H1 (cell line): ENCODE data around the gene SV2B. TPM values are rescaled to one million over a fixed set of nuclear protein-coding genes. Genes with fewer than 3 reads are reported as not detected.
A peak's percentile ranks its signal among the peaks of the same experiment; 100 is the strongest.

ENCODE experiments used
- CTCF ChIA-PET: fragments of 300-600 bp; sonication (Branson Sonifier 250); formaldehyde crosslinking; loops from one replicate; lab custom pipeline; 2021; ENCODE audit not compliant: partially characterized antibody; lab: Charles Lee
- POLR2A ChIA-PET: fragments of 300-600 bp; sonication (Branson Sonifier 250); formaldehyde crosslinking; loops from one replicate; lab custom pipeline; 2021; ENCODE audit warnings: inconsistent platforms; ENCODE audit not compliant: partially characterized antibody; lab: Charles Lee
- DNase-seq, 2 experiments: peaks; one replicate each; pipeline versions ENCODE4 v3.0.0 to v3.0.0-alpha.2; 2010 to 2022; ENCODE audit warnings: low spot score in 2 of 2, low read depth in 1 of 2, mixed read lengths in 1 of 2
- FAIRE-seq: peaks from 2 replicates; lab custom pipeline; 2011; peaks lifted over from hg19 to GRCh38; lab: Jason Lieb, UNC
- H2AFZ ChIP-seq: 2 replicates; pipeline ENCODE4 v1.8.1; 2012; ENCODE audit warnings: low read length, inconsistent platforms
- H2AK5ac ChIP-seq: 2 replicates; pipeline ENCODE4 v1.6.1; 2013; ENCODE audit warnings: low read depth, low read length
- H2BK120ac ChIP-seq: replicated peaks from 2 replicates; pipeline ENCODE3; 2013; ENCODE audit warnings: low read depth, low read length, inconsistent platforms
- H2BK12ac ChIP-seq: 2 replicates; pipeline ENCODE4 v1.6.1; 2013; ENCODE audit warnings: low read depth, low read length
- H2BK15ac ChIP-seq: 2 replicates; pipeline ENCODE4 v1.6.1; 2013; ENCODE audit warnings: low read length
- H2BK20ac ChIP-seq: 2 replicates; pipeline ENCODE4 v1.6.1; 2013; ENCODE audit warnings: low read length
- H2BK5ac ChIP-seq: 2 replicates; pipeline ENCODE4 v1.6.1; 2013; ENCODE audit warnings: low read depth, low read length
- H3K14ac ChIP-seq: 2 replicates; pipeline ENCODE4 v1.6.1; 2013; ENCODE audit warnings: inconsistent platforms; ENCODE audit not compliant: insufficient read length
- H3K18ac ChIP-seq: 2 replicates; pipeline ENCODE4 v1.6.1; 2013; ENCODE audit warnings: low read length; ENCODE audit errors: extremely low read depth
- H3K23ac ChIP-seq: 2 replicates; pipeline ENCODE4 v1.6.1; 2013; ENCODE audit warnings: inconsistent platforms; ENCODE audit not compliant: insufficient read length
- H3K23me2 ChIP-seq: 2 replicates; pipeline ENCODE4 v1.6.1; 2013; ENCODE audit warnings: low read depth, low read length
- H3K27ac ChIP-seq: 2 replicates; pipeline ENCODE4 v1.6.1; 2011; ENCODE audit warnings: low read depth, low read length, inconsistent platforms
- H3K27me3 ChIP-seq, 4 experiments: replicated peaks in 1 of 4; 1 replicate in 1 of 4; 2 replicates in 3 of 4; pipeline versions ENCODE4 v1.6.1 to v1.8.1; 2011 to 2013; ENCODE audit warnings: low read length in 3 of 4, mild to moderate bottlenecking in 3 of 4, inconsistent platforms in 2 of 4, mixed read lengths in 2 of 4, moderate library complexity in 1 of 4; ENCODE audit not compliant: control insufficient read depth in 3 of 4, insufficient read depth in 3 of 4; ENCODE audit errors: extremely low read depth in 1 of 4
- H3K36me3 ChIP-seq, 4 experiments: 2 replicates each; pipeline versions ENCODE4 v1.6.1 to v1.8.1; 2011 to 2013; ENCODE audit warnings: mild to moderate bottlenecking in 4 of 4, low read length in 3 of 4, moderate library complexity in 2 of 4, control low read depth in 1 of 4, inconsistent platforms in 1 of 4; ENCODE audit not compliant: insufficient read depth in 4 of 4, control insufficient read depth in 2 of 4
- H3K4ac ChIP-seq: replicated peaks from 2 replicates; pipeline ENCODE3; 2013; ENCODE audit warnings: low read length, low read depth, mixed read lengths, inconsistent platforms; ENCODE audit not compliant: insufficient read length
- H3K4me1 ChIP-seq, 4 experiments: replicated peaks in 1 of 4; 1 replicate in 1 of 4; 2 replicates in 3 of 4; pipeline versions ENCODE4 v1.6.1 to v1.8.1; 2011 to 2013; ENCODE audit warnings: low read length in 3 of 4, inconsistent platforms in 2 of 4, mixed read lengths in 1 of 4; ENCODE audit not compliant: insufficient read depth in 4 of 4, control insufficient read depth in 3 of 4
- H3K4me2 ChIP-seq, 2 experiments: 2 replicates each; pipeline versions ENCODE4 v1.6.1 to v1.8.1; 2011 to 2013; ENCODE audit warnings: low read depth in 2 of 2, low read length in 2 of 2, control low read depth in 1 of 2, inconsistent platforms in 1 of 2, mild to moderate bottlenecking in 1 of 2; ENCODE audit not compliant: insufficient read depth in 1 of 2
- H3K4me3 ChIP-seq, 4 experiments: fragments of 200-600, 300-600 bp in 1 of 4; sonication (generic), shearing (Covaris generic), sonication (Bioruptor Twin) in 1 of 4; 2 replicates each; pipeline versions ENCODE4 v1.5.1 to v1.8.1; 2011 to 2016; ENCODE audit warnings: low read length in 4 of 4, low read depth in 3 of 4, control low read depth in 2 of 4, inconsistent platforms in 2 of 4, mild to moderate bottlenecking in 2 of 4, mixed read lengths in 1 of 4, moderate library complexity in 1 of 4; ENCODE audit not compliant: insufficient read depth in 2 of 4; ENCODE audit errors: extremely low read depth in 1 of 4
- H3K56ac ChIP-seq: replicated peaks from 2 replicates; pipeline ENCODE3; 2013; ENCODE audit warnings: low read depth, mild to moderate bottlenecking, mixed read lengths, low read length, inconsistent platforms; ENCODE audit not compliant: insufficient read length
- H3K79me1 ChIP-seq: 2 replicates; pipeline ENCODE4 v1.6.1; 2013; ENCODE audit warnings: low read depth, low read length, control low read depth
- H3K79me2 ChIP-seq, 2 experiments: 2 replicates each; pipeline versions ENCODE4 v1.6.1 to v1.8.1; 2012 to 2013; ENCODE audit warnings: low read length in 2 of 2, mild to moderate bottlenecking in 2 of 2, inconsistent platforms in 1 of 2; ENCODE audit not compliant: insufficient read depth in 2 of 2, control insufficient read depth in 1 of 2
- H3K9ac ChIP-seq, 4 experiments: replicated peaks in 1 of 4; 1 replicate in 1 of 4; 2 replicates in 3 of 4; pipeline versions ENCODE4 v1.6.1 to v1.8.1; 2011 to 2013; ENCODE audit warnings: low read depth in 3 of 4, low read length in 3 of 4, control low read depth in 2 of 4, mild to moderate bottlenecking in 2 of 4, moderate library complexity in 2 of 4, inconsistent platforms in 1 of 4; ENCODE audit errors: extremely low read depth in 1 of 4
- H3K9me3 ChIP-seq, 2 experiments: 2 replicates each; pipeline versions ENCODE4 v1.6.1 to v1.8.1; 2012 to 2013; ENCODE audit warnings: mild to moderate bottlenecking in 2 of 2, moderate library complexity in 2 of 2, control low read depth in 1 of 2, inconsistent platforms in 1 of 2, low read depth in 1 of 2, low read length in 1 of 2, mixed read lengths in 1 of 2; ENCODE audit not compliant: insufficient read depth in 2 of 2
- H4K20me1 ChIP-seq, 2 experiments: replicated peaks in 1 of 2; 2 replicates each; pipeline versions ENCODE3 to v1.8.1; 2011 to 2013; ENCODE audit warnings: inconsistent platforms in 2 of 2, low read length in 2 of 2, mild to moderate bottlenecking in 1 of 2; ENCODE audit not compliant: insufficient read depth in 2 of 2, control insufficient read depth in 1 of 2
- H4K5ac ChIP-seq: 2 replicates; pipeline ENCODE4 v1.6.1; 2013; ENCODE audit warnings: low read length, low read depth, mixed read lengths, inconsistent platforms; ENCODE audit not compliant: insufficient read length
- H4K8ac ChIP-seq: 2 replicates; pipeline ENCODE4 v1.8.0; 2013; ENCODE audit warnings: mild to moderate bottlenecking, moderate library complexity, low read length, inconsistent platforms; ENCODE audit not compliant: insufficient read depth; ENCODE audit errors: extremely low read depth
- H4K91ac ChIP-seq: replicated peaks from 2 replicates; pipeline ENCODE3; 2013; ENCODE audit warnings: low read length, mixed read lengths, inconsistent platforms; ENCODE audit not compliant: insufficient read length
- BACH1 ChIP-seq: IDR thresholded peaks from 2 replicates; pipeline ENCODE4 v1.6.1; 2012; ENCODE audit warnings: low read length, improper control_type of control experiment
- CBX5 ChIP-seq: fragments of 300-800, 300-1000 bp; sonication (generic); IDR thresholded peaks from 2 replicates; pipeline ENCODE4 v1.7.1; 2016; ENCODE audit warnings: antibody characterized with exemption, low read length, low read depth
- FOSL1 ChIP-seq: IDR thresholded peaks from 2 replicates; pipeline ENCODE4 v1.6.1; 2011; ENCODE audit warnings: mild to moderate bottlenecking, low read depth, low read length, moderate library complexity; ENCODE audit not compliant: insufficient read depth
- GABPA ChIP-seq: IDR thresholded peaks from 2 replicates; pipeline ENCODE4 v1.6.1; 2011; ENCODE audit warnings: mild to moderate bottlenecking, low read length, moderate library complexity, borderline replicate concordance; ENCODE audit not compliant: insufficient read depth
- GTF2F1 ChIP-seq: IDR thresholded peaks from 2 replicates; pipeline ENCODE4 v1.6.1; 2012; ENCODE audit warnings: low read depth, low read length, improper control_type of control experiment, borderline replicate concordance
- JUN ChIP-seq: IDR thresholded peaks from 2 replicates; pipeline ENCODE4 v1.6.1; 2011; ENCODE audit warnings: low read depth, mild to moderate bottlenecking, improper control_type of control experiment, low read length
- KDM1A ChIP-seq: fragments of 200-600, 300-600 bp; sonication (generic); IDR thresholded peaks from 2 replicates; pipeline ENCODE4 v1.7.1; 2016; ENCODE audit warnings: mild to moderate bottlenecking, low read length, borderline replicate concordance
- RBBP5 ChIP-seq: IDR thresholded peaks from 2 replicates; pipeline ENCODE4 v1.7.1; 2012; ENCODE audit warnings: low read depth, mild to moderate bottlenecking, inconsistent platforms, low read length, moderate library complexity, borderline replicate concordance
- RXRA ChIP-seq: IDR thresholded peaks from 2 replicates; pipeline ENCODE4 v1.6.1; 2011; ENCODE audit warnings: low read depth, mild to moderate bottlenecking, low read length, moderate library complexity; ENCODE audit not compliant: insufficient read depth
- SIRT6 ChIP-seq: IDR thresholded peaks from one replicate; pipeline ENCODE4 v1.7.1; 2012; ENCODE audit warnings: low read length, inconsistent platforms
- TAF7 ChIP-seq: optimal IDR thresholded peaks from 2 replicates; pipeline ENCODE3; 2011; ENCODE audit warnings: low read depth, mild to moderate bottlenecking, inconsistent platforms, low read length, moderate library complexity, borderline replicate concordance
- TCF12 ChIP-seq: IDR thresholded peaks from 2 replicates; pipeline ENCODE4 v1.6.1; 2011; ENCODE audit warnings: low read depth, mild to moderate bottlenecking, low read length
- WGBS, 2 experiments: shearing (Covaris generic) in 1 of 2; methylation state at CpG; one replicate each; pipeline versions ENCODE4 v1.1.6 to v1.1.7; 2013 to 2015; ENCODE audit warnings: low lambda C conversion rate in 2 of 2, mixed read lengths in 2 of 2, inconsistent platforms in 1 of 2, low coverage in 1 of 2, missing lambda C conversion rate in 1 of 2; ENCODE audit not compliant: insufficient replicate concordance in 2 of 2, insufficient coverage in 1 of 2, insufficient read length in 1 of 2; ENCODE audit errors: extremely low coverage in 1 of 2, missing lambda C conversion rate in 1 of 2; 5-methylcytosine and 5-hydroxymethylcytosine counted together
- polyA plus RNA-seq, 7 experiments: library from polyadenylated mRNA; depleted of rRNA in 3 of 7; stranded (reverse) in 5 of 7; unstranded in 2 of 7; fragments of >200 nt in 5 of 7; fragments of 200-250 nt in 2 of 7; gene quantifications; 1 replicate in 5 of 7; 2 replicates in 1 of 7; 4 replicates in 1 of 7; pipeline versions ENCODE4 v1.2.1 to v1.2.3, GENCODE V29; 2011 to 2013; ENCODE audit warnings: missing spikeins in 2 of 7, mixed read lengths in 2 of 7
- total RNA-seq: library from RNA; stranded (reverse); fragmentation: NEBNext Ultra II Directional; extraction: Animal tissue kit (Norgen Biotek cat#: 25700); gene quantifications from 2 replicates; pipeline ENCODE4 v1.2.1, GENCODE V29; 2021
- TF ChIP-seq, protein P1 (sequence below): IDR thresholded peaks from 2 replicates; pipeline ENCODE4 v1.6.1; 2011; ENCODE audit warnings: low read depth, mild to moderate bottlenecking, low read length; ENCODE audit not compliant: insufficient read depth

The SV2B gene
- total and polyA plus RNA-seq, 2 of the 8 experiments (the other 6 are each of a cell fraction or from before 2014, with no cell fraction given): 0.09 to 0.20 TPM

DNA sequence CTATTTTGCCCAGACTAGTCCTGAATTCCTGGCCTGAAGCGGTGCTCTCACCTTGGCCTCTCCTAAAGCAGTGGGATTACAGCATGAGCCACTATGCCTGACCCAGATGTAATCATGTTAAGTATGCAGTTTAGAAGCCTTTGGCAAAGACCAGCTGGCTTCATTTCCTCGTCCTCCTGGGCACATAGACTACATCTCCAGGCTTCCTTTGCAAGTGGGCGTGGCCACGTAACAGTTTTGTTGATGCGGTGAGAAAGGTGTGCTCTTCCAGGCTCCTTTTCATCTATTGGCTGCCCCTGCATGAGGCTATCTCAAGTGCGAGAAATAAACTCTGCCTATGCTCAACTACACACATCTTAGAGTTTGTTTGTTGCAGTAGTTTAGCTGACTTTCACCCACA is 13.0 kb downstream of the SV2B start:
- FAIRE-seq (peak; percentile 84), DNase-seq (no peak)
- Histone ChIP-seq H3K56ac (no peak overlapping the region), H3K9ac (no peak overlapping the region), H2AK5ac (no peak overlapping the region), H2BK12ac (no peak overlapping the region), H2BK15ac (no peak overlapping the region), H3K79me2 (no peaks in the 10 kb centered on the region), H3K23me2 (no peaks in the 10 kb centered on the region), H3K4me1 (peaks cover 0 to 4% (median 0%) of the 10 kb centered on the region in 4 experiments; a peak in 3 of 7 replicates), H2BK20ac (no peak overlapping the region), H3K14ac (no peak overlapping the region), H4K20me1 (no peaks in the 10 kb centered on the region), H3K9me3 (no peaks in the 10 kb centered on the region), H3K36me3 (no peaks in the 10 kb centered on the region), H3K18ac (no peak overlapping the region), H4K91ac (no peak overlapping the region), H3K23ac (no peak overlapping the region), H4K5ac (no peak overlapping the region), H3K4me3 (no peak overlapping the region), H2AFZ (0 out of 2 replicates have a peak overlapping the region, but pooled peaks have one; percentile 22), H2BK5ac (no peak overlapping the region), H3K79me1 (no peaks in the 10 kb centered on the region), H3K4ac (no peak overlapping the region), H3K4me2 (no peak overlapping the region), H3K27me3 (0 out of 7 replicates have a peak, but pooled peaks cover 0 to 2% (median 0%) of the 10 kb centered on the region in 4 experiments), H4K8ac (no peak overlapping the region), H3K27ac (no peak overlapping the region), H2BK120ac (no peak overlapping the region)
- WGBS, 2 experiments: 65% methylated on average over 6 of the region's 6 CpGs; no CpG with 5 or more reads in 1 of the 2 experiments
- ChIA-PET CTCF (interaction anchor here (1.0 to 1.6 kb wide), 4 partner anchors 10 to 182 kb away, joined by 3 to 4 read pairs (median 3); no protein-coding TSS in a partner anchor), POLR2A (no interaction called here)
- TF ChIP-seq BACH1 (no peak), JUN (no peak), RBBP5 (no peak), KDM1A (no peak), FOSL1 (no peak), TAF7 (no peak), CBX5 (no peak), GTF2F1 (no peak), GABPA (no peak), SIRT6 (no peak), TCF12 (no peak), RXRA (no peak)
- TF ChIP-seq, protein P1, sequence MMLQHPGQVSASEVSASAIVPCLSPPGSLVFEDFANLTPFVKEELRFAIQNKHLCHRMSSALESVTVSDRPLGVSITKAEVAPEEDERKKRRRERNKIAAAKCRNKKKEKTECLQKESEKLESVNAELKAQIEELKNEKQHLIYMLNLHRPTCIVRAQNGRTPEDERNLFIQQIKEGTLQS: no peak
